ENCODE results near the gene NKAIN2.

The NKAIN2 gene

DNA sequence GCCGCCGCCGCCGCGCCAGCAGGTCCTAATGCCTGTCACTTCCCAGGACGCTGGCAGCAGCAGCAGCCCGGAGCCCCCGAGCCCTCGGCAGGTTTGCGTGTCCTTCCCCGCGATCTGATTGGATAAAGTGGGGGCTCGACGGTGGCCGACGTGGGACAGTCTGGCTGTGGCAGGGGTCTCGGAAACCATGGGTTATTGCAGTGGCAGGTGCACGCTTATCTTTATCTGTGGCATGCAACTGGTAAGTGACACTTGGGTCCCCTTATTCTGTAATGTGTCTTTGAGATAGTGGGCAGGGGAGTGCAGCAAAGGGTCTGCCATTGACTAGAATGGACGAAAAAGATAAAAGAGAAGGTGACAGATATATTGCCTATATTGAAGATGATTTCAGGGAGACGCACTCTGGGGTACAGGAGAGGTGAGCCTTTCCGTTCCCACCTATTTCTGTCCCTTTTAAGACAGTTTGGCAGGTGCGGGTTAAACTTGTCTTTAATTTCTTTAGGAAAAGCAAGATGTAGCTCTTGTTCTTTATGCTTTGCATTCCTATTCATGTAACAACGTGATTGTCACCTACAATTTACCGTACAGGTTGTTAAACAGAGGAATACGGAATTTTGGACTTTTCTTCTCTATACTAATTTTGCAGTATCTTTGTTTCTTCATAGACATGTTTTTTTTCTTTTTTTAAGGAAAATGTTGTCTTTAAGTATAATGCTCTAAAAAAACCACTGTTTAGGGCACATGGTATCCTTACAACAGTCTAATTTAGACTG is 535 bp downstream of the NKAIN2 start (continued):
- TF ChIP-seq ZNF449 (tag by site-specific recombination; IDR thresholded peaks at IDR 0.05) (no peak), ZNF211 (tag by site-specific recombination; IDR thresholded peaks at IDR 0.05; ENCODE audit: low read depth) (no peak), ZNF10 (tag by site-specific recombination; IDR thresholded peaks at IDR 0.05) (0 out of 2 replicates have a peak, but pooled peaks have one; percentile 33), MZF1 (tag by site-specific recombination; IDR thresholded peaks at IDR 0.05; ENCODE audit: borderline replicate concordance) (no peak), KLF9 (tag by site-specific recombination; IDR thresholded peaks at IDR 0.05; ENCODE audit: low read depth) (no peak), ZNF660 (tag by site-specific recombination; IDR thresholded peaks at IDR 0.05) (peak; percentile 67), ZFP41 (tag by site-specific recombination; IDR thresholded peaks at IDR 0.05; ENCODE audit: borderline replicate concordance) (no peak), ZNF202 (tag by site-specific recombination; IDR thresholded peaks at IDR 0.05; ENCODE audit: borderline replicate concordance) (no peak), ZNF311 (tag by site-specific recombination; IDR thresholded peaks at IDR 0.05; ENCODE audit: borderline replicate concordance) (no peak), ZNF169 (tag by site-specific recombination; IDR thresholded peaks at IDR 0.05) (no peak), ZBTB7A (tag by site-specific recombination; IDR thresholded peaks at IDR 0.05; ENCODE audit: low read depth) (no peak), ZNF530 (tag by site-specific recombination; IDR thresholded peaks at IDR 0.05; ENCODE audit: low read depth) (no peak), ZBTB48 (tag by site-specific recombination; IDR thresholded peaks at IDR 0.05) (peak; percentile 89), ZBTB44 (tag by site-specific recombination; IDR thresholded peaks at IDR 0.05) (no peak; the same call in 1 of the 2 replicates), ZNF132 (tag by site-specific recombination; IDR thresholded peaks at IDR 0.05; ENCODE audit: borderline replicate concordance) (no peak), KLF10 (tag by site-specific recombination; IDR thresholded peaks at IDR 0.05) (peak; percentile 51; the same call in 1 of the 2 replicates), ZNF561 (tag by site-specific recombination; IDR thresholded peaks at IDR 0.05; ENCODE audit: borderline replicate concordance) (0 out of 2 replicates have a peak, but pooled peaks have one; percentile 52), ZNF292 (tag by site-specific recombination; IDR thresholded peaks at IDR 0.05; ENCODE audit: borderline replicate concordance, low read depth) (no peak), ZNF354C (tag by site-specific recombination; IDR thresholded peaks at IDR 0.05; ENCODE audit: borderline replicate concordance, low read depth) (no peak), ZFP3 (tag by site-specific recombination; IDR thresholded peaks at IDR 0.05; ENCODE audit: low read depth) (no peak), ZNF138 (tag by site-specific recombination; IDR thresholded peaks at IDR 0.05; ENCODE audit: borderline replicate concordance) (no peak), ZNF16 (tag by site-specific recombination; IDR thresholded peaks at IDR 0.05; ENCODE audit: low read depth) (no peak)
- TF ChIP-seq, protein P1, sequence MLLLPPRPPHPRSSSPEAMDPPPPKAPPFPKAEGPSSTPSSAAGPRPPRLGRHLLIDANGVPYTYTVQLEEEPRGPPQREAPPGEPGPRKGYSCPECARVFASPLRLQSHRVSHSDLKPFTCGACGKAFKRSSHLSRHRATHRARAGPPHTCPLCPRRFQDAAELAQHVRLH (tag by site-specific recombination; IDR thresholded peaks at IDR 0.05) = peak; percentile 24; the same call in 1 of the 2 replicates
- TF ChIP-seq, protein P2, sequence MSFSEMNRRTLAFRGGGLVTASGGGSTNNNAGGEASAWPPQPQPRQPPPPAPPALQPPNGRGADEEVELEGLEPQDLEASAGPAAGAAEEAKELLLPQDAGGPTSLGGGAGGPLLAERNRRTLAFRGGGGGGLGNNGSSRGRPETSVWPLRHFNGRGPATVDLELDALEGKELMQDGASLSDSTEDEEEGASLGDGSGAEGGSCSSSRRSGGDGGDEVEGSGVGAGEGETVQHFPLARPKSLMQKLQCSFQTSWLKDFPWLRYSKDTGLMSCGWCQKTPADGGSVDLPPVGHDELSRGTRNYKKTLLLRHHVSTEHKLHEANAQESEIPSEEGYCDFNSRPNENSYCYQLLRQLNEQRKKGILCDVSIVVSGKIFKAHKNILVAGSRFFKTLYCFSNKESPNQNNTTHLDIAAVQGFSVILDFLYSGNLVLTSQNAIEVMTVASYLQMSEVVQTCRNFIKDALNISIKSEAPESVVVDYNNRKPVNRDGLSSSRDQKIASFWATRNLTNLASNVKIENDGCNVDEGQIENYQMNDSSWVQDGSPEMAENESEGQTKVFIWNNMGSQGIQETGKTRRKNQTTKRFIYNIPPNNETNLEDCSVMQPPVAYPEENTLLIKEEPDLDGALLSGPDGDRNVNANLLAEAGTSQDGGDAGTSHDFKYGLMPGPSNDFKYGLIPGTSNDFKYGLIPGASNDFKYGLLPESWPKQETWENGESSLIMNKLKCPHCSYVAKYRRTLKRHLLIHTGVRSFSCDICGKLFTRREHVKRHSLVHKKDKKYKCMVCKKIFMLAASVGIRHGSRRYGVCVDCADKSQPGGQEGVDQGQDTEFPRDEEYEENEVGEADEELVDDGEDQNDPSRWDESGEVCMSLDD (tag by site-specific recombination; IDR thresholded peaks at IDR 0.05) = 0 out of 2 replicates have a peak, but pooled peaks have one; percentile 20
- TF ChIP-seq, protein P3, sequence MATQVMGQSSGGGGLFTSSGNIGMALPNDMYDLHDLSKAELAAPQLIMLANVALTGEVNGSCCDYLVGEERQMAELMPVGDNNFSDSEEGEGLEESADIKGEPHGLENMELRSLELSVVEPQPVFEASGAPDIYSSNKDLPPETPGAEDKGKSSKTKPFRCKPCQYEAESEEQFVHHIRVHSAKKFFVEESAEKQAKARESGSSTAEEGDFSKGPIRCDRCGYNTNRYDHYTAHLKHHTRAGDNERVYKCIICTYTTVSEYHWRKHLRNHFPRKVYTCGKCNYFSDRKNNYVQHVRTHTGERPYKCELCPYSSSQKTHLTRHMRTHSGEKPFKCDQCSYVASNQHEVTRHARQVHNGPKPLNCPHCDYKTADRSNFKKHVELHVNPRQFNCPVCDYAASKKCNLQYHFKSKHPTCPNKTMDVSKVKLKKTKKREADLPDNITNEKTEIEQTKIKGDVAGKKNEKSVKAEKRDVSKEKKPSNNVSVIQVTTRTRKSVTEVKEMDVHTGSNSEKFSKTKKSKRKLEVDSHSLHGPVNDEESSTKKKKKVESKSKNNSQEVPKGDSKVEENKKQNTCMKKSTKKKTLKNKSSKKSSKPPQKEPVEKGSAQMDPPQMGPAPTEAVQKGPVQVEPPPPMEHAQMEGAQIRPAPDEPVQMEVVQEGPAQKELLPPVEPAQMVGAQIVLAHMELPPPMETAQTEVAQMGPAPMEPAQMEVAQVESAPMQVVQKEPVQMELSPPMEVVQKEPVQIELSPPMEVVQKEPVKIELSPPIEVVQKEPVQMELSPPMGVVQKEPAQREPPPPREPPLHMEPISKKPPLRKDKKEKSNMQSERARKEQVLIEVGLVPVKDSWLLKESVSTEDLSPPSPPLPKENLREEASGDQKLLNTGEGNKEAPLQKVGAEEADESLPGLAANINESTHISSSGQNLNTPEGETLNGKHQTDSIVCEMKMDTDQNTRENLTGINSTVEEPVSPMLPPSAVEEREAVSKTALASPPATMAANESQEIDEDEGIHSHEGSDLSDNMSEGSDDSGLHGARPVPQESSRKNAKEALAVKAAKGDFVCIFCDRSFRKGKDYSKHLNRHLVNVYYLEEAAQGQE (tag by site-specific recombination; IDR thresholded peaks at IDR 0.05) = no peak
- TF ChIP-seq, protein P4, sequence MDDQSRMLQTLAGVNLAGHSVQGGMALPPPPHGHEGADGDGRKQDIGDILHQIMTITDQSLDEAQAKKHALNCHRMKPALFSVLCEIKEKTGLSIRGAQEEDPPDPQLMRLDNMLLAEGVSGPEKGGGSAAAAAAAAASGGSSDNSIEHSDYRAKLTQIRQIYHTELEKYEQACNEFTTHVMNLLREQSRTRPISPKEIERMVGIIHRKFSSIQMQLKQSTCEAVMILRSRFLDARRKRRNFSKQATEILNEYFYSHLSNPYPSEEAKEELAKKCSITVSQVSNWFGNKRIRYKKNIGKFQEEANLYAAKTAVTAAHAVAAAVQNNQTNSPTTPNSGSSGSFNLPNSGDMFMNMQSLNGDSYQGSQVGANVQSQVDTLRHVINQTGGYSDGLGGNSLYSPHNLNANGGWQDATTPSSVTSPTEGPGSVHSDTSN (CRISPR knock-in tag; IDR thresholded peaks at IDR 0.05) = no peak
- TF ChIP-seq, protein P5, sequence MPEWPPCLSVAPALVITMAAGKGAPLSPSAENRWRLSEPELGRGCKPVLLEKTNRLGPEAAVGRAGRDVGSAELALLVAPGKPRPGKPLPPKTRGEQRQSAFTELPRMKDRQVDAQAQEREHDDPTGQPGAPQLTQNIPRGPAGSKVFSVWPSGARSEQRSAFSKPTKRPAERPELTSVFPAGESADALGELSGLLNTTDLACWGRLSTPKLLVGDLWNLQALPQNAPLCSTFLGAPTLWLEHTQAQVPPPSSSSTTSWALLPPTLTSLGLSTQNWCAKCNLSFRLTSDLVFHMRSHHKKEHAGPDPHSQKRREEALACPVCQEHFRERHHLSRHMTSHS (tag by site-specific recombination; IDR thresholded peaks at IDR 0.05) = no peak
